ENCODE results near the gene LRRC3B.

Gene LRRC3B

GRCh38 chr3:26630669-26631389, 8.3 kb downstream of the LRRC3B start:
- no peak for DNase-seq (ENCODE audit: low spot score)

- DNase-seq (ENCODE audit: low spot score) = no peak
These were observed 8.8 kb downstream of the LRRC3B start for GRCh38 chr3:26631390-26631738.

- DNase-seq (ENCODE audit: low spot score) = no peak
These were observed 12.0 kb downstream of the LRRC3B start for GRCh38 chr3:26634601-26635000.

GRCh38 chr3:26636096-26636727, 13.6 kb downstream of the LRRC3B start:
- DNase-seq (ENCODE audit: low spot score) = no peak

GRCh38 chr3:26637698-26638097, 15.1 kb downstream of the LRRC3B start:
- no peak for DNase-seq (ENCODE audit: low spot score)

GRCh38 chr3:26638113-26638512, 15.5 kb downstream of the LRRC3B start:
- no peak for DNase-seq (ENCODE audit: low spot score)

- DNase-seq (ENCODE audit: low spot score) = no peak
These were observed 16.8 kb downstream of the LRRC3B start for GRCh38 chr3:26639339-26639738.

GRCh38 chr3:26647078-26647477, 24.5 kb downstream of the LRRC3B start:
- DNase-seq (ENCODE audit: low spot score) = no peak

- DNase-seq (ENCODE audit: low spot score) = no peak
These were observed 25.9 kb downstream of the LRRC3B start for GRCh38 chr3:26648461-26648860.

- no peak for DNase-seq (ENCODE audit: low spot score)
These were observed 29.6 kb downstream of the LRRC3B start for GRCh38 chr3:26652164-26652563.

GRCh38 chr3:26653811-26654425, 31.3 kb downstream of the LRRC3B start:
- no peak for DNase-seq (ENCODE audit: low spot score)

GRCh38 chr3:26655231-26655630, 32.7 kb downstream of the LRRC3B start:
- no peak for DNase-seq (ENCODE audit: low spot score)

GRCh38 chr3:26657348-26657976, 34.9 kb downstream of the LRRC3B start:
- DNase-seq (ENCODE audit: low spot score) = no peak

GRCh38 chr3:26668171-26668570, 45.6 kb downstream of the LRRC3B start:
- no peak for DNase-seq (ENCODE audit: low spot score)

- no peak for DNase-seq (ENCODE audit: low spot score)
These were observed 46.1 kb downstream of the LRRC3B start for GRCh38 chr3:26668696-26669095.

- no peak for DNase-seq (ENCODE audit: low spot score)
These were observed 52.8 kb downstream of the LRRC3B start for GRCh38 chr3:26675336-26675735.

GRCh38 chr3:26681632-26682031, 59.1 kb downstream of the LRRC3B start:
- no peak for DNase-seq (ENCODE audit: low spot score)

GRCh38 chr3:26682406-26682805, 59.8 kb downstream of the LRRC3B start:
- DNase-seq (ENCODE audit: low spot score) = no peak

GRCh38 chr3:26683902-26684301, 61.3 kb downstream of the LRRC3B start:
- DNase-seq (ENCODE audit: low spot score) = no peak

- DNase-seq (ENCODE audit: low spot score) = no peak
These were observed 64.9 kb downstream of the LRRC3B start for GRCh38 chr3:26687466-26687865.

- no peak for DNase-seq (ENCODE audit: low spot score)
These were observed 77.0 kb downstream of the LRRC3B start for GRCh38 chr3:26699553-26699952.

GRCh38 chr3:26703519-26703918, 80.9 kb downstream of the LRRC3B start:
- DNase-seq (ENCODE audit: low spot score) = no peak

GRCh38 chr3:26704736-26705135, 82.2 kb downstream of the LRRC3B start:
- no peak for DNase-seq (ENCODE audit: low spot score)

Measured in AG20443 (cell line).